ENCODE data around the gene TCL1A.

Gene TCL1A

DNA sequence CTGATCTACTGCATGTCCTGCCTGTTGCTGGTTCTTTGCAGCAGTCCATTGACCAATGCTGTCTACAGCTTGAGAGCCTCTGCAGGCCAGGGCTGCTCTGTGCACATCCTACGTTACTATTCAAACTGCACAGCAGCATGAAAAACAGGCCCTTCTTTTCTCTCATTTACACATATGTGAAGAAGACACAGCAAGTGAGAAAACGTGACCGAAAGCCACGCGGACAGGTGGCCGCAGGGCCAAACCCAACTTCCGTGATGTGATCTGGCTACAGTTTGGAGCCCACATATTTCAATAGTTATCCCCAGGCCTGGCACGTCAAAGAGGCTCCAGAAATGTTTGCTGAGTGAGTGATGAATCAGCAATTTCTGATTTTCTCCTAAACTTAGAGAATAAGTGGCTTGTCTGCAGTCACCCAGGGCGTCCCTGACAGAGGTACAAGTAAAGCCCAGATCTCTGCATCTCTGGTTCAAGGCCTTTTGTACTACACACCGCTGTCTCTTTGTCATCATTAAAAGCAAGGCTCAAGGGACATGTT lies 45.6 kb downstream of the TCL1A start:
- ChIA-PET POLR2A (no interaction called here), CTCF (interaction anchor here (1.1 kb wide), 1 partner anchor 15 kb away, joined by 3 read pairs; no protein-coding TSS in a partner anchor)
- H3K9me3 ChIP-seq (ENCODE audit: control insufficient read depth, insufficient read depth, low read depth, low read length), result no peaks in the 10 kb centered on the region
- no peak overlapping the region for H3K27ac ChIP-seq (ENCODE audit: extremely low read depth, low read depth, low read length)
- H3K4me1 ChIP-seq (ENCODE audit: control insufficient read depth, insufficient read depth, low read length), result no peaks in the 10 kb centered on the region
- no peaks in the 10 kb centered on the region for H3K36me3 ChIP-seq (ENCODE audit: control insufficient read depth in 2 of 2, insufficient read depth in 1 of 2, low read length in 2 of 2)
- H3K4me3 ChIP-seq (ENCODE audit: low read depth, low read length), result no peak overlapping the region
- no peak for TF ChIP-seq RBAK (tag by site-specific recombination; IDR thresholded peaks at IDR 0.05)
- TF ChIP-seq, protein P1, sequence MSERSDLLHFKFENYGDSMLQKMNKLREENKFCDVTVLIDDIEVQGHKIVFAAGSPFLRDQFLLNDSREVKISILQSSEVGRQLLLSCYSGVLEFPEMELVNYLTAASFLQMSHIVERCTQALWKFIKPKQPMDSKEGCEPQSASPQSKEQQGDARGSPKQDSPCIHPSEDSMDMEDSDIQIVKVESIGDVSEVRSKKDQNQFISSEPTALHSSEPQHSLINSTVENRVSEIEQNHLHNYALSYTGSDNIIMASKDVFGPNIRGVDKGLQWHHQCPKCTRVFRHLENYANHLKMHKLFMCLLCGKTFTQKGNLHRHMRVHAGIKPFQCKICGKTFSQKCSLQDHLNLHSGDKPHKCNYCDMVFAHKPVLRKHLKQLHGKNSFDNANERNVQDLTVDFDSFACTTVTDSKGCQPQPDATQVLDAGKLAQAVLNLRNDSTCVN (tag by site-specific recombination; optimal IDR thresholded peaks at IDR 0.05), result no peak
- TF ChIP-seq, protein P2, sequence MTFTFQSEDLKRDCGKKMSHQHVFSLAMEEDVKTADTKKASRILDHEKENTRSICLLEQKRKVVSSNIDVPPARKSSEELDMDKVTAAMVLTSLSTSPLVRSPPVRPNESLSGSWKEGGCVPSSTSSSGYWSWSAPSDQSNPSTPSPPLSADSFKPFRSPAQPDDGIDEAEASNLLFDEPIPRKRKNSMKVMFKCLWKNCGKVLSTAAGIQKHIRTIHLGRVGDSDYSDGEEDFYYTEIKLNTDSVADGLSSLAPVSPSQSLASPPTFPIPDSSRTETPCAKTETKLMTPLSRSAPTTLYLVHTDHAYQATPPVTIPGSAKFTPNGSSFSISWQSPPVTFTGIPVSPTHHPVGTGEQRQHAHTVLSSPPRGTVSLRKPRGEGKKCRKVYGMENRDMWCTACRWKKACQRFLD (tag by site-specific recombination; IDR thresholded peaks at IDR 0.05), result no peak
- TF ChIP-seq TCF7L2 (IDR thresholded peaks at IDR 0.05; ENCODE audit: borderline replicate concordance, low read depth, low read length), result no peak
- no peak for TF ChIP-seq WT1 (tag by site-specific recombination; IDR thresholded peaks at IDR 0.05)
- TF ChIP-seq ZNF76 (tag by site-specific recombination; IDR thresholded peaks at IDR 0.05; ENCODE audit: borderline replicate concordance, low read depth), result no peak
- TF ChIP-seq, protein P3, sequence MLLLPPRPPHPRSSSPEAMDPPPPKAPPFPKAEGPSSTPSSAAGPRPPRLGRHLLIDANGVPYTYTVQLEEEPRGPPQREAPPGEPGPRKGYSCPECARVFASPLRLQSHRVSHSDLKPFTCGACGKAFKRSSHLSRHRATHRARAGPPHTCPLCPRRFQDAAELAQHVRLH (tag by site-specific recombination; IDR thresholded peaks at IDR 0.05), result no peak
- TF ChIP-seq, protein P4, sequence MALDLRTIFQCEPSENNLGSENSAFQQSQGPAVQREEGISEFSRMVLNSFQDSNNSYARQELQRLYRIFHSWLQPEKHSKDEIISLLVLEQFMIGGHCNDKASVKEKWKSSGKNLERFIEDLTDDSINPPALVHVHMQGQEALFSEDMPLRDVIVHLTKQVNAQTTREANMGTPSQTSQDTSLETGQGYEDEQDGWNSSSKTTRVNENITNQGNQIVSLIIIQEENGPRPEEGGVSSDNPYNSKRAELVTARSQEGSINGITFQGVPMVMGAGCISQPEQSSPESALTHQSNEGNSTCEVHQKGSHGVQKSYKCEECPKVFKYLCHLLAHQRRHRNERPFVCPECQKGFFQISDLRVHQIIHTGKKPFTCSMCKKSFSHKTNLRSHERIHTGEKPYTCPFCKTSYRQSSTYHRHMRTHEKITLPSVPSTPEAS (tag by site-specific recombination; IDR thresholded peaks at IDR 0.05), result no peak
- TF ChIP-seq ZNF112 (tag by site-specific recombination; IDR thresholded peaks at IDR 0.05), result no peak
- TF ChIP-seq PRDM1 (tag by site-specific recombination; IDR thresholded peaks at IDR 0.05), result no peak
- TF ChIP-seq ZNF157 (tag by site-specific recombination; IDR thresholded peaks at IDR 0.05), result no peak
- TF ChIP-seq, protein P5, sequence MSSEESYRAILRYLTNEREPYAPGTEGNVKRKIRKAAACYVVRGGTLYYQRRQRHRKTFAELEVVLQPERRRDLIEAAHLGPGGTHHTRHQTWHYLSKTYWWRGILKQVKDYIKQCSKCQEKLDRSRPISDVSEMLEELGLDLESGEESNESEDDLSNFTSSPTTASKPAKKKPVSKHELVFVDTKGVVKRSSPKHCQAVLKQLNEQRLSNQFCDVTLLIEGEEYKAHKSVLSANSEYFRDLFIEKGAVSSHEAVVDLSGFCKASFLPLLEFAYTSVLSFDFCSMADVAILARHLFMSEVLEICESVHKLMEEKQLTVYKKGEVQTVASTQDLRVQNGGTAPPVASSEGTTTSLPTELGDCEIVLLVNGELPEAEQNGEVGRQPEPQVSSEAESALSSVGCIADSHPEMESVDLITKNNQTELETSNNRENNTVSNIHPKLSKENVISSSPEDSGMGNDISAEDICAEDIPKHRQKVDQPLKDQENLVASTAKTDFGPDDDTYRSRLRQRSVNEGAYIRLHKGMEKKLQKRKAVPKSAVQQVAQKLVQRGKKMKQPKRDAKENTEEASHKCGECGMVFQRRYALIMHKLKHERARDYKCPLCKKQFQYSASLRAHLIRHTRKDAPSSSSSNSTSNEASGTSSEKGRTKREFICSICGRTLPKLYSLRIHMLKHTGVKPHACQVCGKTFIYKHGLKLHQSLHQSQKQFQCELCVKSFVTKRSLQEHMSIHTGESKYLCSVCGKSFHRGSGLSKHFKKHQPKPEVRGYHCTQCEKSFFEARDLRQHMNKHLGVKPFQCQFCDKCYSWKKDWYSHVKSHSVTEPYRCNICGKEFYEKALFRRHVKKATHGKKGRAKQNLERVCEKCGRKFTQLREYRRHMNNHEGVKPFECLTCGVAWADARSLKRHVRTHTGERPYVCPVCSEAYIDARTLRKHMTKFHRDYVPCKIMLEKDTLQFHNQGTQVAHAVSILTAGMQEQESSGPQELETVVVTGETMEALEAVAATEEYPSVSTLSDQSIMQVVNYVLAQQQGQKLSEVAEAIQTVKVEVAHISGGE (tag by site-specific recombination; conservative IDR thresholded peaks at IDR 0.05; ENCODE audit: low read depth), result no peak
- no peak for TF ChIP-seq ZNF549 (tag by site-specific recombination; IDR thresholded peaks at IDR 0.05)
- TF ChIP-seq ZBTB1 (tag by site-specific recombination; IDR thresholded peaks at IDR 0.05), result no peak
- TF ChIP-seq ZFP37 (tag by site-specific recombination; IDR thresholded peaks at IDR 0.05), result no peak
- TF ChIP-seq ZNF747 (tag by site-specific recombination; IDR thresholded peaks at IDR 0.05), result no peak
- TF ChIP-seq ZNF585B (tag by site-specific recombination; IDR thresholded peaks at IDR 0.05), result no peak

DNA sequence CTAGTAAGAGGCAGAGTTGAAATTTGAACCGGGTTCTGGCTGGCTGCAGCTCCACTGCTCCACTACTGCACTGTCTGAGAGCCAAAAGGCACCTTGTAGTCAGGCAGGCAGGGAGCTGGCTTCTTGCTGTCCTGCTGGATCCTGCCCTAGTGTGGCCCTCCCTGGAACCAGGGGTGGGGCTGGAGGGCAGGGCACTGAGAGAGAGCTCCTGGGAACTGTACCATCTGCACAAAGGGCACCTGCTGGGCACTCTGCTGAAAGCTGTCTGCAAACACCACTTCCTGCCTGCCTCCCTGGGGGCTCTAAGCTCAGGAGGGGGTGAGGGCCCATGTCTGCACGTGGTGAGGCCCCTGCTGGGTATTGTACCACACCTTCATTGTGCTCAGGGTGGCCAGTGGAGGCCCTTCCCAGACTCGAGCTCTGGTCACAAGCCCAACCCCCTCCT lies 46.7 kb downstream of the TCL1A start:
- no peak overlapping the region for H3K4me3 ChIP-seq (ENCODE audit: low read depth, low read length)
- ChIA-PET POLR2A (interaction anchor here (0.6 kb wide), 1 partner anchor 67 kb away, joined by 4 read pairs; no protein-coding TSS in a partner anchor), CTCF (interaction anchor here (0.7 to 1.1 kb wide), 4 partner anchors 10 to 219 kb away, joined by 3 read pairs; no protein-coding TSS in a partner anchor)
- peaks cover 3% of the 10 kb centered on the region; the same call in 1 of the 2 replicates for H3K4me1 ChIP-seq (ENCODE audit: control insufficient read depth, insufficient read depth, low read length)
- TF ChIP-seq GLIS1 (tag by site-specific recombination; IDR thresholded peaks at IDR 0.05) (peak; percentile 72), KLF1 (tag by site-specific recombination; IDR thresholded peaks at IDR 0.05) (0 out of 2 replicates have a peak, but pooled peaks have one; percentile 18), ZIC2 (tag by site-specific recombination; IDR thresholded peaks at IDR 0.05) (peak; percentile 98), ZNF169 (tag by site-specific recombination; IDR thresholded peaks at IDR 0.05) (no peak), ZNF76 (tag by site-specific recombination; IDR thresholded peaks at IDR 0.05; ENCODE audit: borderline replicate concordance, low read depth) (no peak), GLIS2 (tag by site-specific recombination; IDR thresholded peaks at IDR 0.05) (peak; percentile 41; the same call in 1 of the 2 replicates), ZNF10 (tag by site-specific recombination; IDR thresholded peaks at IDR 0.05) (no peak), SP2 (tag by site-specific recombination; IDR thresholded peaks at IDR 0.05) (no peak), ZNF423 (tag by site-specific recombination; IDR thresholded peaks at IDR 0.05) (peak; percentile 49; the same call in 1 of the 2 replicates)
- H3K9me3 ChIP-seq (ENCODE audit: control insufficient read depth, insufficient read depth, low read depth, low read length), result no peaks in the 10 kb centered on the region
- no peak overlapping the region for H3K27ac ChIP-seq (ENCODE audit: extremely low read depth, low read depth, low read length)
- H3K36me3 ChIP-seq (ENCODE audit: control insufficient read depth in 2 of 2, insufficient read depth in 1 of 2, low read length in 2 of 2), result no peaks in the 10 kb centered on the region
